GM18858 (cell line): Measurements from ENCODE around the gene JUP.

Experiments
- ATAC-seq: cut with Tn5 transposase; IDR thresholded peaks from one replicate; pipeline ENCODE4 v1.9.1; 2021; ENCODE audit not compliant: unreplicated experiment

Gene JUP

GRCh38 chr17:41810659-41811548, 24.4 kb upstream of the JUP start:
- no peak for ATAC-seq

DNA sequence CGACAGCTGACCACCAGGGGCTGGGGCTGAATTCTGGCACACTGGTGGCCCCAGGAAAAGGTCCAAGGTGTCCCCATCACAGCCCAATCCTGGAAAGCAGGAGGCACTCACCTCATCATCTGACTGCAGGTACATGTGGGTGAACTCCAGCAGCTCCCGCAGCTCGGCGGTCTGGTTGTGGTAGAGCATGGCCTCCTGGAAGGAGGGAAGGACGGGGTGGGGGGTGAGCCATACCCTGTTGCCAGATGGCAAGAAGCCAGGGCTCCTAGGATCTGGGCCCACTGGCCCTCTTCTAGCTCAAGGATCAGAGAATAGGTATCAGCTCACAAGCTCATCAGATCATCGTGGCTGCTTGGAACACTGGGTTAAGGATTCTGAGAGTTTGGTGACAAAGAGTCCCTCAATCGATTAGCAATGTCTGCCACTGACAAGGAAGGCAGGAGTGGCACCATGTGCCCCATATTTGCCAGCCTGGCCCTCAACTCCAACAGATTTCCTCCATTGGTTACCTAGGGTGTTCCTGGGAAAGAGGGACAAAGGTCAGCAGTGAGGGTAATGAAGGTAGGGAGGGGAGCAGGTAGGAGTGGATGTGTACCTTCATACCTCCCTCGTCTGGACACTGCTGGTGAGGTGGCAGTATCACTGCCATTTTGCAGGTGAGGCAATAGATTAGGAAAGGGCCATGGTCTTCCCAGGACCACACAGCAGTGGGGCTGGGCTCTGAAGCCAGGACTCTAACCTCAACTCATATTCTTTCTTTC, 20.4 kb upstream of the JUP start:
- ATAC-seq: no peak

- ATAC-seq: no peak
Measured at GRCh38 chr17:41803049-41804020, 16.8 kb upstream of the JUP start.

GRCh38 chr17:41801374-41802271, 15.1 kb upstream of the JUP start:
- ATAC-seq: no peak

DNA sequence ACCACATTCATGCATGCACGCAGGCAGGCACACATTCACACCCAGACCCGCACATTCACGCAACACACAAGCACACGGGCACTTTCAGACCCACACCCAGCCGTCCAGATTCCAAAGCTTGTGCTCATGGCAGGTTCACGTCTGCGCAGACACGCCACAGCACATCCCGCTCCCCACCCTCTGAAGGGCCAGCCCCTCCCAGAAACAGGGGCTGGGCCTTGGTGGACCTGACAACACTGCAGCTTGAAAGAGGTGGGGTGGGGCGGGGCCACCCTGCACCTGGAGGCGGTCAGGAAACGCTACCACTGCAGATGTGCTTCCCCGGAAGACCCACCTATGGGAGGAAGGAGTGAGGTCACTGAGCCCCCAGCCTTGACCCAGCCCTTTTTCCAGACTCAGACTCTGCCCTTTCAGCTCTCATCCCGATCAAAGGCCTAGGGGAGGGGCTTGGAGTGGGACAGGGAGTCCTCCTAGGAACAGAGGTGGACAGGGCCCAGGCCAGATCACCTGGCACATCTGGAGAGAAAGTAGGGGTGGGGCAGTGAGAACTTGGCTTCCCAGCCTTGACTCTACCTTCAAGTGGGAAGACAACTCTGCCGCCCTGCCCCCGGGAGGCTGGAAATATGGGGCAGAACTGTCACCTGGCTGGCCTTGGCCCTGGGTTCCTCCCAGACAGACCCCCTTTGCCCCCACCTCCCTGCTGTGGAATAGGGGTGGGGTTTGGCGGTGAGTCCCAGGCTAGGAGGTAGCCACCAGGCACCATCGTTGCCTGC, 14.3 kb upstream of the JUP start:
- ATAC-seq: no peak

GRCh38 chr17:41799366-41799765, 12.9 kb upstream of the JUP start:
- ATAC-seq: no peak

DNA sequence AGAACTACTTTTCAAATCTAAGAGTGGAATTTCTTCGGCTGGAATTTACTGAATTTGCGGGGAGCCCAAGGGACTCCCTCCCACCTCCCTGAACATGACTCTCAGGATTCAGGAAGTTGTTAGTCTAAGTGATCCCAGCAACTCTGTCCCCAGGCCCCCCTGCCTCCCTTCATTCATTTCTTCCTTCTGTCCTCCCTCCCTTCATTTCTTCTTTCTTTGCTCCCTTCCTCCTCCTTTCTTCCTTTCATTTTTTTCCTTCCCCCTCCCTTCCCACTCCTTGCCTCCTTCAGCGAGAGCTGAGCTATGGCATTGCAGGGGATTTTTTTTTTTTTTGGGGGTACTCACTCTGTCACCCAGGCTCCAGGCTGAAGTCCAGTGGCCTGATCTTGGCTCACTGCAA, 10.9 kb upstream of the JUP start:
- ATAC-seq: no peak

GRCh38 chr17:41796121-41796895, 9.8 kb upstream of the JUP start:
- no peak for ATAC-seq

DNA sequence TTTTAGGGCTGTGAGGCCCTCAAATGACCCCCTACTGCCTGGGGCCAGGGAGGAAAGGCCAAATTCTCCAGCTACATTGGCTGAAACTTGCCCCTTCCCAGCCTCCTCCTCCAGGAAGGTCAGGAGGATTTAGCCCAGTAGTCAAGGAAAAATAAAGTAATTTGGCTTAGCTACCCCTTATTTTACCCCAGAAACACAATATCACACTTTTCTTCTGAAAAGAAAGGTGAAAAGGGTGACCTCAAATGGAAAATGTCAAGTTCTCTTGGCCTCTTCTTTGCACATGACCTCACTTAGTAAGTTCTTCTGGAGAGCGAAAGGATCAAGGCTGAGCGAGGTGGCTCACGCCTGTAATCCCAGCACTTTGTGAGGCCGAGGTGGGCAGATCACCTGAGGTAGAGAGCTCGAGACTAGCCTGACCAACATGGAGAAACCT, 8.0 kb upstream of the JUP start:
- no peak for ATAC-seq

- ATAC-seq: no peak
Measured at GRCh38 chr17:41793784-41794539, 7.5 kb upstream of the JUP start.

DNA sequence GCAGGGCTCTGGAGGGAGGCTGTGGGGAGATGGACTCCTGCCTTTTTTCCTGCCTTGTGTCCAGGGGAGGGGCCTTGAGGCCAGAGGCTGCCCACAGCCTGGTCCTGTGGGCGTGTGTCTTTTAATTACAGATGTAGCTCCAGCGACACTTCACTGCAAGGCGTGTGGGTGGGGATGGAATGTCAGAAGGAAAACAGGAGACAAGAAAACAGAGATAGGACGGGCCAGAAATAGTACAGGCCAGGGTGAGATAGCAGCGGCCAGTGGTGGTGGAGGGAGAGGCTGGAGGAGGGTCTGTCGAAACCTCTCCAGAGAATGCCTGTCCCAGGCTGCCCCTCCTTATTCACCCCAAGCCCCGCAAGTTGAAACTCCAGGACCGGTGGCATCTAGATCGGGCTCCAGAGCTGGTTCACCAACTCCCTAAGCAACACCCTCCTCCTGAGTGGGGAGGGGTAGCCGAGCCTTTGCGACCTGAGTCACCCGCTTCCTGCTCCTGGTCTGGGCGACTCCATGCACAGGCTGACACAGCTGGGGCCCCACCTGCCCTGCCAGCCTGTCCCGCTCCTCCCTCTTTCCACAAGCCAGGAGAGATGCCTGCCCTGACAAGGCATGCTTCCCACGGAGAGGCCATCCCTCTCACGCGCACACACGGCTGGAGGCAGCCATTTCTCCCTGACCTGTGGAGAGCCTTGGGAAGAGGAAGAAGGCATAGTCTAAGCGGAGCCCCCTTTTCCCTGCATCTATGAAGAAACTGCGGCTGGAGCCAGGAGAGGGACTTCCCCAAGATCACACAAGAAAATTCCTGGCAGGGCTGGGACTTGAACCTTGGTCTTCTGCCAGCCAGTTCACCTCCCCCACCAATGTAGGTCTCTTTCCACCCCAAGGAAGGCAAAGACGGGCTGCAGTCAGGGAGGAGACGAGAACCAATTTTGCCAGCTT, 6.6 kb upstream of the JUP start:
- ATAC-seq: no peak

- no peak for ATAC-seq
Measured at GRCh38 chr17:41787021-41787418, 509 bp upstream of the JUP start.

DNA sequence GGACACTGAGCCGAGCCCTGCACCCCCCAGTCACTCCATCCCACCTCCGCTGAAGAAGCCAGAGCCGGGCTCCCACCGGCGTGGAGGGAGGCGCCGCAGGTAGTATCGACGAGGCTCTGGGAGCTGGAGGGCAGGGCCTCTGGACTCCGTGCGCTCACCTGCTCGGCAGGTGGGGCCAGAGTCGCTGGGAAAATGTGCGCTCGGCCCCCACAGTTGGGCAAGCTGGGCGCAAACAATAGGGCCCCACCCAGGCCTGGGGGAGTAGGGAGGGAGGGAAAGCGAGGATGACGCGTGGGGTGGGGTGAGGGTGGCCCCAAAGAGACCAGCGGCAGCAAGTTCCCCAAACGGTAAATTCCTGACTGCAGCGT, 668 bp downstream of the JUP start:
- no peak for ATAC-seq

DNA sequence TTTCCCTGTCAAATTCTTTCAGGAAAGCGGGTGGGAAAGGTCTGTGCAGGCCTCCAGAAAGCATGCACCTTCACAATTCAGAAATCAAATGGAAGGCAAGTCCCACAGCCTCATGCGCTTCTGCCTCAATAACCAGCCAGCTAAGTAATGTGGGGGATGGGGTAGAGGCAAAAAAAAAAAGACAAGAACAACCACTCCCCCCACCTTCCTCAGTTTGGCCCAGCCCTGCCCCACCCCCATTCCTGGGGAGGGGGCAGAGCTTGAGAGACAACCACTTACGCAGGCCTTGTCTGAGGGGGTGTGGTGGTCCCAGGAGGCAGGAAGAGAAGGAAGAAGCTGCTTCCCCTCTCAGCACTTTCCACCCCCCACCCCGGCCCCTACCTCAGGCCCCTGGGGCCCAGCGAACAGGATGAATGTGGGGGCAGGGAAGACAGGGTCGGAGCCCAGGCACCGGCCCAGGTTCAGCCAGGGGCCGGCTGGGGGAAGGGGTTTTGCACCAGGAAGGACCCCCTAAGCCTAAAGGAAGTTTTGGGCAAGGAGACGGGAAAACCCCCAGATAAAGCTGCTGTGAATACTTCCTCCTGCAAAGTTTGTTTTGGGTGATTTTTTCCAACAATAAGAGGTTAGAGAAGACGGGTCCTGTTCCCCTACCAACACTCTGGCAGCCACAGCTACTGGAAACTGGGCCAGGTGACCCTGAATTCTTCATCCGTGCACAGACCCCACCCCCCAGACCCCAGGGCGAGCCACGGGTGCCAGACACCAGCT, 1.2 kb downstream of the JUP start:
- ATAC-seq: no peak

DNA sequence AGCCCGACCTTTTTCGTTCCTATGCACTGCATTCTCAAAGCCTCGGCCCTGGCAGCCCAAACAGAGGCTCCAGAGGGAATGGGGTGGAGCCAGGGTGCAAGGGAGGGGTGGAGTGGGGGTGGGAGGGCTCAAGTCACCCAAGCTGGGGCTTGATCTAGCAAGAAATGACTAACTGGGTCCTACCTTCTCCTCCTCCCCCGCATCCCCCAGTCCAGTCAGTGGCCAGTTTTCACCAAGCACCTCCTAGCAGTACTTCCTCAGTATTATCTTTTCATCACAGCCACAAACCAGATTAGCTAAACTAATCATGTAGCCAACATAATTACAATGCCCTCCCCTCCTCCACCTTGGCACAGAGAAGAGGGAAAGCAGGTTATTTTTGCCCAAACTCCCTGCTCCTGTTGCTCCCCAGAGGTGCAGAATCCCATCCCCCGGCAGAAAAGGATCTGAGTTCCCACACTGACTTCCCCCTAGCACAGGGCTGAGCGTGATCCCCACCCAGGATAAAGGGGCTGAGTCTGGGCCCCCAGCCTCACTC, 2.2 kb downstream of the JUP start:
- ATAC-seq: no peak

DNA sequence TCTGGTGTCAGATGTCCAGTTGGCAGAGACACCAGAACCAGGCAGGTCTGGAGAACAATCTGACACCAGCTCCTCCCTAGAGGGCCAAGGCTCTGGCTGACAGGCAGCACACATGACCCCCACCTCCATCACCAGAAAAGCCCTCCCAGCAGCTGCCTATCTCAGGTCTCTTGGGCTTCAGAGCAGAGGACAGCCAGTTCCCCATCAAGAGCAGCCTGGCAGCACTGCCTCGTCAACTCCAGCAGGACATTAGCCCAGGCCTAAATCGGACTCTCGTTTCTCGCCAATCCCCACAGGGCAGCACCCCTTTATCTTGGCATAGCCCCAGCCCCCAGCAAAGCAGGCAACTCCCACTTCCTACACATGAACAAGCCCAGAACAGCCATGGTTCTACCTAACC, 4.4 kb downstream of the JUP start:
- no peak for ATAC-seq
